HG02938 (cell line): ENCODE data around the gene FRMD4B.

ENCODE experiments used
- ATAC-seq: cut with Tn5 transposase; IDR thresholded peaks from one replicate; pipeline ENCODE4 v1.9.1; 2021; ENCODE audit warnings: mild to moderate bottlenecking, moderate library complexity; ENCODE audit not compliant: unreplicated experiment

Gene FRMD4B

GRCh38 chr3:69210068-69210730, 175.7 kb downstream of the FRMD4B start:
- ATAC-seq, result no peak

- no peak for ATAC-seq
Observed at GRCh38 chr3:69209413-69209812, 176.5 kb downstream of the FRMD4B start.

- ATAC-seq, result no peak
Observed at GRCh38 chr3:69207031-69207430, 178.9 kb downstream of the FRMD4B start.

GRCh38 chr3:69205385-69205784, 180.5 kb downstream of the FRMD4B start:
- no peak for ATAC-seq

GRCh38 chr3:69204315-69204957, 181.5 kb downstream of the FRMD4B start:
- peak; percentile 96 for ATAC-seq

GRCh38 chr3:69203631-69204314, 182.1 kb downstream of the FRMD4B start:
- ATAC-seq, result peak; percentile 11

- no peak for ATAC-seq
Observed at GRCh38 chr3:69201658-69202057, 184.2 kb downstream of the FRMD4B start.

- no peak for ATAC-seq
Observed at GRCh38 chr3:69200384-69201068, 185.4 kb downstream of the FRMD4B start.

- no peak for ATAC-seq
Observed at GRCh38 chr3:69199942-69200341, 185.9 kb downstream of the FRMD4B start.

- no peak for ATAC-seq
Observed at GRCh38 chr3:69197922-69198530, 187.9 kb downstream of the FRMD4B start.

- ATAC-seq, result no peak
Observed at GRCh38 chr3:69197455-69197854, 188.4 kb downstream of the FRMD4B start.

GRCh38 chr3:69196876-69197275, 189.0 kb downstream of the FRMD4B start:
- ATAC-seq, result no peak

GRCh38 chr3:69194431-69195165, 191.3 kb downstream of the FRMD4B start:
- ATAC-seq, result no peak

- ATAC-seq, result no peak
Observed at GRCh38 chr3:69193749-69194148, 192.1 kb downstream of the FRMD4B start.

- ATAC-seq, result no peak
Observed at GRCh38 chr3:69191516-69191915, 194.4 kb downstream of the FRMD4B start.

- no peak for ATAC-seq
Observed at GRCh38 chr3:69189487-69189886, 196.4 kb downstream of the FRMD4B start.

- ATAC-seq, result no peak
Observed at GRCh38 chr3:69186575-69187093, 199.3 kb downstream of the FRMD4B start.

GRCh38 chr3:69182588-69183316, 203.1 kb downstream of the FRMD4B start:
- ATAC-seq, result no peak

GRCh38 chr3:69181592-69182211, 204.2 kb downstream of the FRMD4B start:
- no peak for ATAC-seq
